Vagina (tissue), 2 donors: ENCODE measurements around the gene GALNT15.

Source experiments
- POLR2AphosphoS5 ChIP-seq, 2 donors: sonication (generic); formaldehyde crosslinking; IDR thresholded peaks; one replicate each; pipeline ENCODE4 v1.9.0; 2017; ENCODE audit warnings: antibody characterized with exemption in 2 of 2, mild to moderate bottlenecking in 2 of 2, low read depth in 1 of 2; ENCODE audit not compliant: insufficient read depth in 1 of 2
- TF ChIP-seq, protein P1 (sequence below), 3 experiments: fragments of 450-650 bp in 2 of 3; fragments of 200-600 bp in 1 of 3; sonication (generic) in 1 of 3; IDR thresholded peaks; one replicate each; pipeline ENCODE4 v1.5.1; 2017 to 2019; ENCODE audit warnings: antibody characterized with exemption in 3 of 3, mild to moderate bottlenecking in 2 of 3, moderate library complexity in 2 of 3

DNA sequence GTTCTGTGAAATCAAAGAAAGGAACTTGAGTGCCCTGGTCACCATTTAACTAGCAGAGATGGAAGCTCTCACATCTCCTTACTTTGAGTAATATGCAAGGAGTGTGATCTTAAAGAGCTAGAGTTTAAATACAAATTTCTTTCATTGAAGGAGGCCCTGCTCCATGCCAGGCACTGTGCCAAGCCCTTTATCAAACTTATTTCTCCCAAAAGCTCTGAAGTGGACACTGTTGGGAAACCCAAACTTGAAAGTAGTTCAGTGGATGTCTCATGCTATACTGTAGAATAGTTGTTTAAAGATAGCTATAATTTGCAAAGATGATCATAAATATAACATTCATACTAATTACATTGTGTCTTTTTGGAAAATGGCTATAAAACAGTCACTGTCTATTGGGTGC lies 17.1 kb downstream of the GALNT15 start:
- TF ChIP-seq, protein P1, sequence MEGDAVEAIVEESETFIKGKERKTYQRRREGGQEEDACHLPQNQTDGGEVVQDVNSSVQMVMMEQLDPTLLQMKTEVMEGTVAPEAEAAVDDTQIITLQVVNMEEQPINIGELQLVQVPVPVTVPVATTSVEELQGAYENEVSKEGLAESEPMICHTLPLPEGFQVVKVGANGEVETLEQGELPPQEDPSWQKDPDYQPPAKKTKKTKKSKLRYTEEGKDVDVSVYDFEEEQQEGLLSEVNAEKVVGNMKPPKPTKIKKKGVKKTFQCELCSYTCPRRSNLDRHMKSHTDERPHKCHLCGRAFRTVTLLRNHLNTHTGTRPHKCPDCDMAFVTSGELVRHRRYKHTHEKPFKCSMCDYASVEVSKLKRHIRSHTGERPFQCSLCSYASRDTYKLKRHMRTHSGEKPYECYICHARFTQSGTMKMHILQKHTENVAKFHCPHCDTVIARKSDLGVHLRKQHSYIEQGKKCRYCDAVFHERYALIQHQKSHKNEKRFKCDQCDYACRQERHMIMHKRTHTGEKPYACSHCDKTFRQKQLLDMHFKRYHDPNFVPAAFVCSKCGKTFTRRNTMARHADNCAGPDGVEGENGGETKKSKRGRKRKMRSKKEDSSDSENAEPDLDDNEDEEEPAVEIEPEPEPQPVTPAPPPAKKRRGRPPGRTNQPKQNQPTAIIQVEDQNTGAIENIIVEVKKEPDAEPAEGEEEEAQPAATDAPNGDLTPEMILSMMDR (IDR thresholded peaks at IDR 0.05): no peak
- no peak for TF ChIP-seq POLR2AphosphoS5 (IDR thresholded peaks at IDR 0.05; ENCODE audit: insufficient read depth in 1 of 2, low read depth in 1 of 2)
